Uterus (tissue), 4 donors: Measurements from ENCODE around the gene PHACTR2. TPM values are rescaled to one million over a fixed set of nuclear protein-coding genes. Genes with fewer than 3 reads are reported as not detected.

ENCODE experiments used
- DNase-seq, 2 donors: peaks; one replicate each; pipeline ENCODE4 v3.0.0-alpha.2; 2019 to 2020
- H3K27ac ChIP-seq, 2 donors: fragments of 200-600 bp; sonication (generic); 1 replicate in 1 of 2; 2 replicates in 1 of 2; pipeline ENCODE4 v1.5.1; 2016 to 2018
- H3K27me3 ChIP-seq, 2 donors: fragments of 200-600 bp; sonication (generic); one replicate each; pipeline ENCODE4 v1.5.1; 2018 to 2019; ENCODE audit warnings: control low read depth in 1 of 2
- H3K36me3 ChIP-seq, 2 donors: fragments of 200-600 bp; sonication (generic); one replicate each; pipeline ENCODE4 v1.5.1; 2019; ENCODE audit warnings: control low read depth in 1 of 2
- H3K4me1 ChIP-seq, 2 donors: fragments of 200-600 bp; sonication (generic); one replicate each; pipeline ENCODE4 v1.5.1; 2018 to 2019; ENCODE audit warnings: control low read depth in 1 of 2
- H3K4me3 ChIP-seq, 2 donors: fragments of 200-600 bp; sonication (generic); 1 replicate in 1 of 2; 2 replicates in 1 of 2; pipeline ENCODE4 v1.5.1; 2018 to 2019; ENCODE audit warnings: mild to moderate bottlenecking in 1 of 2
- H3K9me3 ChIP-seq, 2 donors: fragments of 200-600 bp; sonication (generic); one replicate each; pipeline ENCODE4 v1.5.1; 2019; ENCODE audit warnings: control low read depth in 1 of 2
- POLR2A ChIP-seq, 2 donors: fragments of 450-650 bp; IDR thresholded peaks; one replicate each; pipeline ENCODE4 v1.6.1; 2016; ENCODE audit warnings: antibody characterized with exemption in 2 of 2, mild to moderate bottlenecking in 1 of 2, moderate library complexity in 1 of 2
- intact Hi-C: fragments of 100-400 bp; cut with DNase I; formaldehyde crosslinking; loops from one replicate; pipeline ENCODE4 v1.15.1; 2023; ENCODE audit warnings: low total_unique reads
- total RNA-seq, 4 donors: library from RNA; depleted of rRNA in 3 of 4; stranded (reverse); fragments of >200 nt in 3 of 4; gene quantifications; one replicate each; pipeline versions ENCODE4 v1.1.0 to v1.2.4, GENCODE V29; 2014 to 2023
- TF ChIP-seq, protein P1 (sequence below), 4 experiments: fragments of 200-600 bp in 2 of 4; fragments of 450-650 bp in 2 of 4; sonication (generic) in 2 of 4; IDR thresholded peaks; one replicate each; pipeline ENCODE4 v1.5.1; 2016 to 2019; ENCODE audit warnings: antibody characterized with exemption in 4 of 4, mild to moderate bottlenecking in 2 of 4, moderate library complexity in 1 of 4
- donor health status: DM: yes; HTN: yes; CAD: no.

Gene PHACTR2
- total RNA-seq, 4 donors from 2014 or later, result 78.2 to 145 (median 90.1) TPM

DNA sequence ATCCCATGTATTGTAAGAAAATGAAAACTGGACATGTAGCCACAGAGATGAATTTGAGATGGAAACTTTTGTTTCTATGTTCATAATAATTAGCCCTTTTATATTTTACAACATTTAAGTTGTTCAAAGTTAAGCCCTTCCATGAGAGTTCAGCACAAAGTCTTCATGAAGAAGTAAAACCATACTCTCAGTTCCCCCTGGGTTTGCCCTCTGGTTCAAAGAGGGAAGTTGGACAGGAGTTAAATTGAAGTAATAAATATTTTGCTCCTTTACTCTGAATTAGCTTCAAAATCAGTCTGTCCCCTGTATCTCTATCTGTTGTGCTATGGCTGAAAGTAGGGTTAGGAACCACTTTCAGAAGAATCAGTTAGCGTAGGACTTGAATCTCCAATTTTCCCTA is 31.1 kb downstream of the PHACTR2 start:
- no peaks in the 10 kb centered on the region for H3K36me3 ChIP-seq
- no peak overlapping the region for H3K27ac ChIP-seq
- TF ChIP-seq POLR2A (IDR thresholded peaks at IDR 0.05), result no peak
- TF ChIP-seq, protein P1, sequence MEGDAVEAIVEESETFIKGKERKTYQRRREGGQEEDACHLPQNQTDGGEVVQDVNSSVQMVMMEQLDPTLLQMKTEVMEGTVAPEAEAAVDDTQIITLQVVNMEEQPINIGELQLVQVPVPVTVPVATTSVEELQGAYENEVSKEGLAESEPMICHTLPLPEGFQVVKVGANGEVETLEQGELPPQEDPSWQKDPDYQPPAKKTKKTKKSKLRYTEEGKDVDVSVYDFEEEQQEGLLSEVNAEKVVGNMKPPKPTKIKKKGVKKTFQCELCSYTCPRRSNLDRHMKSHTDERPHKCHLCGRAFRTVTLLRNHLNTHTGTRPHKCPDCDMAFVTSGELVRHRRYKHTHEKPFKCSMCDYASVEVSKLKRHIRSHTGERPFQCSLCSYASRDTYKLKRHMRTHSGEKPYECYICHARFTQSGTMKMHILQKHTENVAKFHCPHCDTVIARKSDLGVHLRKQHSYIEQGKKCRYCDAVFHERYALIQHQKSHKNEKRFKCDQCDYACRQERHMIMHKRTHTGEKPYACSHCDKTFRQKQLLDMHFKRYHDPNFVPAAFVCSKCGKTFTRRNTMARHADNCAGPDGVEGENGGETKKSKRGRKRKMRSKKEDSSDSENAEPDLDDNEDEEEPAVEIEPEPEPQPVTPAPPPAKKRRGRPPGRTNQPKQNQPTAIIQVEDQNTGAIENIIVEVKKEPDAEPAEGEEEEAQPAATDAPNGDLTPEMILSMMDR (IDR thresholded peaks at IDR 0.05), result no peak
- no peaks in the 10 kb centered on the region for H3K4me1 ChIP-seq
- H3K9me3 ChIP-seq, result no peaks in the 10 kb centered on the region
- H3K4me3 ChIP-seq, result no peak overlapping the region
- DNase-seq, result no peak
- H3K27me3 ChIP-seq, result no peaks in the 10 kb centered on the region
- intact Hi-C loops, result no loop called here

GRCh38 chr6:143711714-143712113 is 33.9 kb downstream of the PHACTR2 start:
- Histone ChIP-seq H3K27me3 (no peaks in the 10 kb centered on the region), H3K27ac (no peak overlapping the region), H3K9me3 (no peaks in the 10 kb centered on the region), H3K4me3 (no peak overlapping the region), H3K4me1 (no peaks in the 10 kb centered on the region), H3K36me3 (no peaks in the 10 kb centered on the region)
- intact Hi-C loops, result no loop called here
- DNase-seq, result no peak
- TF ChIP-seq POLR2A (IDR thresholded peaks at IDR 0.05), result no peak
- TF ChIP-seq, protein P1 (IDR thresholded peaks at IDR 0.05), result no peak

- H3K4me1 ChIP-seq, result no peaks in the 10 kb centered on the region
- no peak for DNase-seq
- H3K9me3 ChIP-seq, result no peaks in the 10 kb centered on the region
- H3K4me3 ChIP-seq, result no peak overlapping the region
- no peaks in the 10 kb centered on the region for H3K27me3 ChIP-seq
- H3K36me3 ChIP-seq, result no peaks in the 10 kb centered on the region
- H3K27ac ChIP-seq, result no peak overlapping the region
- no peak for TF ChIP-seq POLR2A (IDR thresholded peaks at IDR 0.05)
- TF ChIP-seq, protein P1 (IDR thresholded peaks at IDR 0.05), result no peak
- intact Hi-C loops, result no loop called here
These were observed 40.7 kb downstream of the PHACTR2 start for GRCh38 chr6:143718472-143718871.

DNA sequence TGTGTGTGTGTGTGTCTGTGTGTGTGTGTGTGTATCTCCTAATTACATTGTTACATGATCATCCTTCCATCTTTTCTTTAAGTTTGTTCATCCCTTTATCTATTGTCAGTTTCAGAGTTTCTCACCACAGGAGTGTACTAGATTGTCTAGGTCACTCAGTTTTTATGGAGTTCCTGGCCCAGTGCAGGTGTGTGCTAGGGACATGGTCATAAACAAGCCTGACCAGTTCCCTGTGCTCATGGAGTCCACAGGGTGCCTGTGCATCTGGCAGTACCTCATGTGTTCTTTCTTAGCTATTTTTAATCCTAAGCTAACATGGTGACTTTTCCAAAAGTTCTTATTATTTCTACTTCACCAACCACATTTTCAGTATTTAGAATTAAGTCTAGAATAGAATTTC is 43.9 kb downstream of the PHACTR2 start:
- no peak for DNase-seq
- no peaks in the 10 kb centered on the region for H3K36me3 ChIP-seq
- TF ChIP-seq, protein P1 (IDR thresholded peaks at IDR 0.05), result no peak
- TF ChIP-seq POLR2A (IDR thresholded peaks at IDR 0.05), result no peak
- H3K27ac ChIP-seq, result no peak overlapping the region
- H3K4me3 ChIP-seq, result no peak overlapping the region
- no peaks in the 10 kb centered on the region for H3K9me3 ChIP-seq
- H3K4me1 ChIP-seq, result no peaks in the 10 kb centered on the region
- no peaks in the 10 kb centered on the region for H3K27me3 ChIP-seq
- intact Hi-C loops, result no loop called here

DNA sequence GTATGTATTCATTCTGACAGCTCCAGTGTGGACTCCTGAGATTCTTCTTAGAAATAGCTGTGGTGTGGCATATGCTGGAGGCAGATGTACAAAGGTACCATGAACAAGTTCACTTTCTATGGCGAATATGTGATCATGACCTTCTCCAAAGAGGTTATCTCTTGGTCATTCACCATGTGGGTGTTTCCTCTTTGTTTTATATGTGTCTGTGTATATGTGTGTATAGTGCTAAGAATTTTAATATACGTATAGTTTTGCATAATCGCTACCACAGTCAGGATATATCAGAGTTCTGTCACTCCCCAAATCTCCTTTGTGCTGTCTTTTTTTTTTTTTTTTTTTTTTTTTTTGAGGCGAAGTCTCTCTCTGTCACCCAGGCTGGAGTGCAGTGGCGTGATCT is 47.1 kb downstream of the PHACTR2 start:
- no peaks in the 10 kb centered on the region for H3K4me1 ChIP-seq
- TF ChIP-seq POLR2A (IDR thresholded peaks at IDR 0.05), result no peak
- TF ChIP-seq, protein P1 (IDR thresholded peaks at IDR 0.05), result no peak
- H3K27me3 ChIP-seq, result no peaks in the 10 kb centered on the region
- DNase-seq, result no peak
- no peak overlapping the region for H3K4me3 ChIP-seq
- H3K9me3 ChIP-seq, result no peaks in the 10 kb centered on the region
- intact Hi-C loops, result no loop called here
- H3K27ac ChIP-seq, result no peak overlapping the region
- no peaks in the 10 kb centered on the region for H3K36me3 ChIP-seq
